Stimulated activated CD4-positive, alpha-beta T cell treated with anti-CD3 and anti-CD28 coated beads, Interleukin-12 subunit alpha, Interleukin-12 subunit beta, amount 100 ng/mL, for 48 hours (primary cell): Measurements from ENCODE around the gene SPIN2A.
"Not testable (repeated sequence)": the region's sequence is repeated elsewhere in the genome, so short reads cannot be mapped to it uniquely, and the experiment has no call there.

ENCODE experiments used
- DNase-seq, 3 donors: peaks; one replicate each; pipeline ENCODE4 v3.0.0-alpha.2; 2020; ENCODE audit warnings: low read depth in 2 of 3, low spot score in 1 of 3

The SPIN2A gene

DNA sequence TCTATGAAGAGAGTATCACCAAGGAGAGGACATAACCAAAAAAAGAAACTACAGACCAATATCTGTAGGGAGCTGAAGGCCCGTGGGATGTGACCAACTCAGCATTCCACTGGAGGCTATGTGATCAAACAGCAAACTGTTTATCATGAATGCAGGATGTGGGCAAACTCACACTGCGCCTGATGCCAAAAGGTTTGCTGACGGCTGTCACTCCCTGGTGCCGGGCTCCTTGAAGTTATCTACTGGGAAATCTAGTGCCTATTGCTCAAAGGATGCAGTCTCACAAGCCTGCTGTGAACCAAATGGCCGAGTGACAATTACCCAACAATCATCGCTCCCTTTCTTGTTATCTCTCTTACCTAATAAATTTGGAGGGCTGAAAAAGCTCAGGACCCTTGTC lies 34.3 kb downstream of the SPIN2A start:
- not testable (repeated sequence) for DNase-seq
